Suprapubic skin (tissue), 4 donors: ENCODE measurements around the gene ARHGEF28. TPM values are rescaled to one million over a fixed set of nuclear protein-coding genes. Genes with fewer than 3 reads are reported as not detected.
A peak's percentile ranks its signal among the peaks of the same experiment; 100 is the strongest.

Experiments
- DNase-seq, 2 donors: peaks; one replicate each; pipeline ENCODE4 v3.0.0-alpha.2; 2019; ENCODE audit warnings: low spot score in 2 of 2
- H3K27ac ChIP-seq: fragments of 200-600 bp; sonication (generic); one replicate; pipeline ENCODE4 v1.5.1; 2019
- H3K27me3 ChIP-seq: fragments of 200-600 bp; sonication (generic); one replicate; pipeline ENCODE4 v1.5.1; 2019
- H3K36me3 ChIP-seq: fragments of 200-600 bp; sonication (generic); one replicate; pipeline ENCODE4 v1.5.1; 2019
- H3K4me1 ChIP-seq: fragments of 200-600 bp; sonication (generic); one replicate; pipeline ENCODE4 v1.5.1; 2019
- H3K4me3 ChIP-seq: fragments of 200-600 bp; sonication (generic); one replicate; pipeline ENCODE4 v1.5.1; 2019; ENCODE audit warnings: mild to moderate bottlenecking
- H3K9me3 ChIP-seq: fragments of 200-600 bp; sonication (generic); one replicate; pipeline ENCODE4 v1.5.1; 2019
- EP300 ChIP-seq: sonication (generic); formaldehyde crosslinking; IDR thresholded peaks from one replicate; pipeline ENCODE4 v1.6.1; 2017; ENCODE audit warnings: antibody characterized with exemption
- POLR2A ChIP-seq, 2 donors: fragments of 450-650 bp; IDR thresholded peaks; one replicate each; pipeline ENCODE4 v1.6.1; 2017; ENCODE audit warnings: antibody characterized with exemption in 2 of 2, mild to moderate bottlenecking in 2 of 2, moderate library complexity in 2 of 2
- POLR2AphosphoS5 ChIP-seq, 3 donors: sonication (generic); formaldehyde crosslinking; IDR thresholded peaks; one replicate each; pipeline ENCODE4 v1.6.1; 2017; ENCODE audit warnings: antibody characterized with exemption in 3 of 3
- WGBS: methylation state at CpG from one replicate; pipeline ENCODE4 v1.1.5; 2018; 5-methylcytosine and 5-hydroxymethylcytosine counted together
- total RNA-seq, 4 donors: library from RNA; depleted of rRNA; stranded (reverse); fragments of >200 nt; gene quantifications; one replicate each; pipeline ENCODE4 v1.1.0, GENCODE V29; 2016
- TF ChIP-seq, protein P1 (sequence below), 2 donors: fragments of 200-600 bp in 1 of 2; fragments of 450-650 bp in 1 of 2; sonication (generic) in 1 of 2; IDR thresholded peaks; one replicate each; pipeline ENCODE4 v1.5.1; 2016 to 2019; ENCODE audit warnings: antibody characterized with exemption in 2 of 2, mild to moderate bottlenecking in 1 of 2, moderate library complexity in 1 of 2

Gene ARHGEF28
- total RNA-seq, 4 donors from 2014 or later, result 25.6 to 104 (median 39.1) TPM

DNA sequence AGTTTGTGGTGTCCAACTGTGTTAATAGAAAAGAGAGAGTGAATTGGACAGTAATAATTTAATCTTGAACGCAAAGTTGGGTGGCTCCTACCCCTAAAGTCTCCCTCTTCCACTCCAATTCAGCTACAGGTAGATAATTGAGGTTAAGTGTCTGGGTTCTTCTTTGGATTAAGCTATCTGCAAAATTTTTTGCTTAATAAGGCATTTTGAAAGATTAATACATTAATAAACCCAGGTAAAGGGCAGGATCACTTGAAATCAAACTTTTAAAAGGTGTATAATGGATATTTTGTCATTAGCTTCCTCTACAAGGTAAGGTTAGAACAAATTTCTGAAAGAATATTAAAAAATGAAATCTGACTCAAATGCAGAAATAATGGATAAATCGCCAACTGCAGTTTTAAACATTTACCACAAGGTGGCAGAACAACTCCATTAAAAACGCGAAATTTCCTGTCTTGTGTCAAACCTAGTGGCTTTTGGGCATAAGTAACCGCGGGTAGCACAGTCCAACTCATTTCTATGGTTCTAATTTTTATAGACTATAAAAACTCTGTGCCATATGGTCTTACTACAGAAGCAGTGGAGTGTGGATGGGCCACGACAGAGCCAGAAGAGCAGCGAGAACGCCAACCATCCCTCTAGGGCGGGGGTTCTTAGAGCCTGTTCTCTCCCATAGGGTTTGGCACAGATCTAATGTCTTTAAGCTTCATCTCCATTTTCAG is 276.5 kb downstream of the ARHGEF28 start:
- no peak for DNase-seq
- TF ChIP-seq, protein P1, sequence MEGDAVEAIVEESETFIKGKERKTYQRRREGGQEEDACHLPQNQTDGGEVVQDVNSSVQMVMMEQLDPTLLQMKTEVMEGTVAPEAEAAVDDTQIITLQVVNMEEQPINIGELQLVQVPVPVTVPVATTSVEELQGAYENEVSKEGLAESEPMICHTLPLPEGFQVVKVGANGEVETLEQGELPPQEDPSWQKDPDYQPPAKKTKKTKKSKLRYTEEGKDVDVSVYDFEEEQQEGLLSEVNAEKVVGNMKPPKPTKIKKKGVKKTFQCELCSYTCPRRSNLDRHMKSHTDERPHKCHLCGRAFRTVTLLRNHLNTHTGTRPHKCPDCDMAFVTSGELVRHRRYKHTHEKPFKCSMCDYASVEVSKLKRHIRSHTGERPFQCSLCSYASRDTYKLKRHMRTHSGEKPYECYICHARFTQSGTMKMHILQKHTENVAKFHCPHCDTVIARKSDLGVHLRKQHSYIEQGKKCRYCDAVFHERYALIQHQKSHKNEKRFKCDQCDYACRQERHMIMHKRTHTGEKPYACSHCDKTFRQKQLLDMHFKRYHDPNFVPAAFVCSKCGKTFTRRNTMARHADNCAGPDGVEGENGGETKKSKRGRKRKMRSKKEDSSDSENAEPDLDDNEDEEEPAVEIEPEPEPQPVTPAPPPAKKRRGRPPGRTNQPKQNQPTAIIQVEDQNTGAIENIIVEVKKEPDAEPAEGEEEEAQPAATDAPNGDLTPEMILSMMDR (IDR thresholded peaks at IDR 0.05), result peak; percentile 76 to 82
- no peak for TF ChIP-seq EP300
- no peaks in the 10 kb centered on the region for H3K27me3 ChIP-seq
- no peak overlapping the region for H3K27ac ChIP-seq
- H3K4me1 ChIP-seq, result no peaks in the 10 kb centered on the region
- H3K36me3 ChIP-seq, result peaks cover 9% of the 10 kb centered on the region
- H3K4me3 ChIP-seq, result no peak overlapping the region
- 13% methylated on average over 10 of the region's 10 CpGs for WGBS
- H3K9me3 ChIP-seq, result no peaks in the 10 kb centered on the region

DNA sequence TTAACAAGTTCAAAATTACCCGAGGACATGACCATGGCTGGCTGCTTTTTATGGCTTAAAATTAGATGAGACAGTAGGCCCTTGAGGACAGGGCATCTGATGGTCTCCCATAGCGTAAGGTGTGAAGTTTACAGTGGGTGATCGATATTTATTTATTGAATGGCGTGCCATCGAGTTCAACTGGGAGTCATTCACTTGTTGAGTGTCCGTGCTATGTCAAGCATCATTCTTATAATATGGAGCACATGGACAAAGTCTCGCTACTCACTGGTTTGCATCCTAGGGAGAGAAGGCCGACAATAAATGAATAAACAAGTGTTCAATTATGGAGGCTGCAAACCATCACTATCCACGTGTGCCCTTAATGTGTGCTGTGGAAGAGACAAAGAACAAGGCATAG is 277.2 kb downstream of the ARHGEF28 start:
- H3K27me3 ChIP-seq, result no peaks in the 10 kb centered on the region
- H3K27ac ChIP-seq, result no peak overlapping the region
- DNase-seq, result no peak
- 89% methylated on average over 9 of the region's 9 CpGs for WGBS
- peaks cover 9% of the 10 kb centered on the region for H3K36me3 ChIP-seq
- no peak for TF ChIP-seq EP300
- no peak for TF ChIP-seq POLR2AphosphoS5 (IDR thresholded peaks at IDR 0.05)
- TF ChIP-seq, protein P1 (IDR thresholded peaks at IDR 0.05), result no peak
- no peak for TF ChIP-seq POLR2A (IDR thresholded peaks at IDR 0.05)
- H3K4me1 ChIP-seq, result no peaks in the 10 kb centered on the region
- H3K4me3 ChIP-seq, result no peak overlapping the region
- no peaks in the 10 kb centered on the region for H3K9me3 ChIP-seq

- H3K27me3 ChIP-seq, result no peaks in the 10 kb centered on the region
- WGBS, result 88% methylated on average over 3 of the region's 3 CpGs
- TF ChIP-seq POLR2AphosphoS5 (IDR thresholded peaks at IDR 0.05) (no peak), POLR2A (IDR thresholded peaks at IDR 0.05) (no peak), EP300 (no peak)
- TF ChIP-seq, protein P1 (IDR thresholded peaks at IDR 0.05), result no peak
- no peak overlapping the region for H3K4me3 ChIP-seq
- DNase-seq, result no peak
- no peaks in the 10 kb centered on the region for H3K9me3 ChIP-seq
- peaks cover 19% of the 10 kb centered on the region for H3K36me3 ChIP-seq
- H3K27ac ChIP-seq, result no peak overlapping the region
- no peaks in the 10 kb centered on the region for H3K4me1 ChIP-seq
Measured at GRCh38 chr5:73906277-73906676, 280.3 kb downstream of the ARHGEF28 start.

GRCh38 chr5:73907164-73907563 is 281.2 kb downstream of the ARHGEF28 start:
- WGBS, result 98% methylated on average over 3 of the region's 3 CpGs
- no peak for DNase-seq

DNA sequence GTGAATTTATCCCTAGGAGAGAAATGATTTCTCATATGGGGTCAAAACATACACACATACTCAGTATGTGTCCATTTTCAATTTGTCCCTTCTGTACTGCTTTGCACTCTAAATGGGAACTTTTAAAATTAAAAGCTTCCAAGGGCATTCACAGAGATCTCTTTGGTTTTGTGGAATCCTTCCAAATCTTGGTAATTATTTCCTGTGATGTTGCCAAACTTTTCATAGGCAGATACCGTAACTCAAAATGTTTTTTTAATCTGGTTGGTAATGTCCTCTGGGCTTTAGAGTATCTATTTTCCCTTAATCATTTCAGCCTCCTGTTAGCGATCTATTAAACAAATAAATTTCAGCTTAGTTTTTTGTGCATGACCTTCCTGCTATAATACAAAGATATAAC is 282.4 kb downstream of the ARHGEF28 start:
- Histone ChIP-seq H3K27me3 (no peaks in the 10 kb centered on the region), H3K4me3 (no peak overlapping the region), H3K4me1 (no peaks in the 10 kb centered on the region), H3K9me3 (no peaks in the 10 kb centered on the region), H3K36me3 (peaks cover 22% of the 10 kb centered on the region), H3K27ac (no peak overlapping the region)
- TF ChIP-seq POLR2A (IDR thresholded peaks at IDR 0.05) (no peak), POLR2AphosphoS5 (IDR thresholded peaks at IDR 0.05) (no peak), EP300 (no peak)
- TF ChIP-seq, protein P1 (IDR thresholded peaks at IDR 0.05), result no peak
- DNase-seq, result no peak
- whole genome bisulfite sequencing, result 28% methylated on average over 2 of the region's 2 CpGs

More at GRCh38 chr5:73907164-73907563, 281.2 kb downstream of the ARHGEF28 start:
- no peak overlapping the region for H3K4me3 ChIP-seq
- no peaks in the 10 kb centered on the region for H3K9me3 ChIP-seq
- H3K27ac ChIP-seq, result no peak overlapping the region
- peaks cover 22% of the 10 kb centered on the region for H3K36me3 ChIP-seq
- no peaks in the 10 kb centered on the region for H3K27me3 ChIP-seq
- TF ChIP-seq, protein P1 (IDR thresholded peaks at IDR 0.05), result no peak
- TF ChIP-seq EP300 (no peak), POLR2A (IDR thresholded peaks at IDR 0.05) (no peak)
- no peaks in the 10 kb centered on the region for H3K4me1 ChIP-seq
